Neural cell (in vitro differentiated cells): ENCODE data around the gene GPR78. TPM values are rescaled to one million over a fixed set of nuclear protein-coding genes. Genes with fewer than 3 reads are reported as not detected.

Experiments used
- H2AFZ ChIP-seq: fragments of 200-600, 300-800 bp; sonication (generic), shearing (Covaris generic); 2 replicates; pipeline ENCODE4 v1.6.0; 2014; ENCODE audit warnings: low read depth, mild to moderate bottlenecking, antibody characterized with exemption, low read length, moderate library complexity
- H3F3A ChIP-seq: fragments of 200-600 bp; shearing (Covaris generic); 2 replicates; pipeline ENCODE4 v1.6.1; 2016; ENCODE audit warnings: mild to moderate bottlenecking, moderate library complexity, mixed read lengths, antibody characterized with exemption, low read length; ENCODE audit not compliant: insufficient read depth, poor library complexity, severe bottlenecking
- H3K27ac ChIP-seq: fragments of 200-600, 300-800 bp; sonication (generic), shearing (Covaris generic); 2 replicates; pipeline ENCODE4 v1.5.1; 2014; ENCODE audit warnings: mild to moderate bottlenecking, low read length, moderate library complexity
- H3K27me3 ChIP-seq: fragments of 300-800, 200-600 bp; sonication (generic), shearing (Covaris generic); 2 replicates; pipeline ENCODE4 v1.6.0; 2014; ENCODE audit warnings: mild to moderate bottlenecking, low read depth, low read length, moderate library complexity; ENCODE audit not compliant: insufficient read depth
- H3K36me3 ChIP-seq: fragments of 300-800, 200-600 bp; sonication (generic), shearing (Covaris generic); 2 replicates; pipeline ENCODE4 v1.5.1; 2014; ENCODE audit warnings: mild to moderate bottlenecking, antibody characterized with exemption, low read length, moderate library complexity; ENCODE audit not compliant: insufficient read depth
- H3K4me2 ChIP-seq: fragments of 300-800, 200-600 bp; sonication (generic), shearing (Covaris generic); 2 replicates; pipeline ENCODE4 v1.6.0; 2014; ENCODE audit warnings: mild to moderate bottlenecking, low read length
- H3K4me3 ChIP-seq: fragments of 300-800, 200-600 bp; sonication (generic), shearing (Covaris generic); 2 replicates; pipeline ENCODE4 v1.5.1; 2014; ENCODE audit warnings: mild to moderate bottlenecking, low read length, moderate library complexity
- H3K79me2 ChIP-seq: fragments of 200-600 bp; shearing (Covaris generic); replicated peaks from 2 replicates; pipeline ENCODE4 v1.6.0; 2014; ENCODE audit warnings: mild to moderate bottlenecking, low read length, moderate library complexity; ENCODE audit not compliant: insufficient read depth
- H3K9ac ChIP-seq: fragments of 300-800, 200-600 bp; sonication (generic), shearing (Covaris generic); 2 replicates; pipeline ENCODE4 v1.6.1; 2016; ENCODE audit warnings: mild to moderate bottlenecking, low read length, mixed read lengths
- H3K9me2 ChIP-seq: fragments of 200-600 bp; shearing (Covaris generic); 2 replicates; pipeline ENCODE4 v1.6.1; 2016; ENCODE audit warnings: mild to moderate bottlenecking, low read length, mixed read lengths; ENCODE audit not compliant: insufficient read depth
- H3K9me3 ChIP-seq: fragments of 200-600, 300-800 bp; sonication (generic), shearing (Covaris generic); 2 replicates; pipeline ENCODE4 v1.6.1; 2016; ENCODE audit warnings: mild to moderate bottlenecking, mixed run types, low read length, moderate library complexity, mixed read lengths
- H4K20me1 ChIP-seq: fragments of 200-600 bp; shearing (Covaris generic); 2 replicates; pipeline ENCODE4 v1.6.1; 2016; ENCODE audit warnings: mild to moderate bottlenecking, mixed run types; ENCODE audit not compliant: insufficient read depth
- EP300 ChIP-seq: fragments of 450-650 bp; conservative IDR thresholded peaks from 2 replicates; pipeline ENCODE4 v1.6.1; 2014; ENCODE audit warnings: antibody characterized with exemption, mild to moderate bottlenecking, moderate library complexity; ENCODE audit not compliant: poor library complexity, severe bottlenecking
- EZH2 ChIP-seq: fragments of 200-600, 300-800 bp; shearing (Covaris generic), sonication (generic); IDR thresholded peaks from 2 replicates; pipeline ENCODE4 v1.6.1; 2014; ENCODE audit warnings: antibody characterized with exemption, low read length, borderline replicate concordance, mild to moderate bottlenecking; ENCODE audit not compliant: insufficient read depth, poor library complexity, severe bottlenecking
- MXI1 ChIP-seq: fragments of 450-650 bp; conservative IDR thresholded peaks from 2 replicates; pipeline ENCODE4 v1.6.1; 2014; ENCODE audit warnings: antibody characterized with exemption, mild to moderate bottlenecking; ENCODE audit not compliant: poor library complexity, severe bottlenecking
- POLR2AphosphoS5 ChIP-seq: IDR thresholded peaks from 2 replicates; pipeline ENCODE4 v1.6.1; 2012
- RAD21 ChIP-seq: fragments of 450-650 bp; conservative IDR thresholded peaks from 2 replicates; pipeline ENCODE4 v1.6.1; 2014; ENCODE audit warnings: antibody characterized with exemption, mild to moderate bottlenecking, moderate library complexity
- SMC3 ChIP-seq: fragments of 450-650 bp; conservative IDR thresholded peaks from 2 replicates; pipeline ENCODE4 v1.6.1; 2014; ENCODE audit warnings: antibody characterized with exemption, mild to moderate bottlenecking, moderate library complexity; ENCODE audit not compliant: poor library complexity
- TAF1 ChIP-seq: IDR thresholded peaks from 2 replicates; pipeline ENCODE4 v1.6.1; 2012; ENCODE audit warnings: low read depth
- polyA plus RNA-seq: library from polyadenylated mRNA; depleted of rRNA; stranded (reverse); fragments of >200 nt; gene quantifications from 2 replicates; pipeline ENCODE4 v1.2.3, GENCODE V29; 2014
- TF ChIP-seq, protein P1 (sequence below): fragments of 450-650 bp; IDR thresholded peaks from 2 replicates; pipeline ENCODE4 v1.5.1; 2014; ENCODE audit warnings: antibody characterized with exemption, mild to moderate bottlenecking, moderate library complexity; ENCODE audit not compliant: poor library complexity, severe bottlenecking
- TF ChIP-seq, protein P2 (sequence below): IDR thresholded peaks from 2 replicates; pipeline ENCODE4 v1.6.1; 2012; ENCODE audit warnings: borderline replicate concordance

The GPR78 gene
- polyA plus RNA-seq, 1 donor from 2014 or later = not detected

DNA sequence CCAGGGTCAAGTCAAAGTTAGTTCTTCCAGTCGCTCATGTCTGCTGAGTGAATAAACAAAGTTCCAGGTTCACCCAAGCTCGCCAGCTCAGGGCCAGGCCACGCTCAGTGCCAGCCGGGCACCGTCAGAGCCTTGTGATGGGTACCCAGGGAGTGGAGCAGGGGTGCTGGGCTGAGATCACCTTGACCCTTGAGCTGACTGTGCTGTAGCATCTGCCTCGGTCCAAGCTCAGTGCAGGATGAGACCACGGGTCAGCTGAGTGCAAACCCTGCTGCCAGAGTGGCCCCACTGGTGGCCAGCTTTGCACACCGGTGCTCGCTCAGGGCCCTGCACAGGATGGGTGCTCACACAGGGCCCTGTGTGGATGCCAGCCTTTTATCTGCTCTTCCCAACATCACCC is 16.7 kb downstream of the GPR78 start:
- H3K36me3 ChIP-seq = no peaks in the 10 kb centered on the region
- peaks cover 25% of the 10 kb centered on the region for H3K27me3 ChIP-seq
- no peaks in the 10 kb centered on the region for H3K9me3 ChIP-seq
- no peak overlapping the region for H3K27ac ChIP-seq
- TF ChIP-seq EP300 (no peak), MXI1 (no peak)
- TF ChIP-seq, protein P1, sequence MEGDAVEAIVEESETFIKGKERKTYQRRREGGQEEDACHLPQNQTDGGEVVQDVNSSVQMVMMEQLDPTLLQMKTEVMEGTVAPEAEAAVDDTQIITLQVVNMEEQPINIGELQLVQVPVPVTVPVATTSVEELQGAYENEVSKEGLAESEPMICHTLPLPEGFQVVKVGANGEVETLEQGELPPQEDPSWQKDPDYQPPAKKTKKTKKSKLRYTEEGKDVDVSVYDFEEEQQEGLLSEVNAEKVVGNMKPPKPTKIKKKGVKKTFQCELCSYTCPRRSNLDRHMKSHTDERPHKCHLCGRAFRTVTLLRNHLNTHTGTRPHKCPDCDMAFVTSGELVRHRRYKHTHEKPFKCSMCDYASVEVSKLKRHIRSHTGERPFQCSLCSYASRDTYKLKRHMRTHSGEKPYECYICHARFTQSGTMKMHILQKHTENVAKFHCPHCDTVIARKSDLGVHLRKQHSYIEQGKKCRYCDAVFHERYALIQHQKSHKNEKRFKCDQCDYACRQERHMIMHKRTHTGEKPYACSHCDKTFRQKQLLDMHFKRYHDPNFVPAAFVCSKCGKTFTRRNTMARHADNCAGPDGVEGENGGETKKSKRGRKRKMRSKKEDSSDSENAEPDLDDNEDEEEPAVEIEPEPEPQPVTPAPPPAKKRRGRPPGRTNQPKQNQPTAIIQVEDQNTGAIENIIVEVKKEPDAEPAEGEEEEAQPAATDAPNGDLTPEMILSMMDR = no peak
- H3K79me2 ChIP-seq = no peaks in the 10 kb centered on the region
- H2AFZ ChIP-seq = no peak overlapping the region
- no peaks in the 10 kb centered on the region for H3F3A ChIP-seq
- no peak overlapping the region for H3K4me2 ChIP-seq
- H3K9me2 ChIP-seq = no peaks in the 10 kb centered on the region
- H4K20me1 ChIP-seq = no peaks in the 10 kb centered on the region
- H3K4me3 ChIP-seq = no peak overlapping the region
- H3K9ac ChIP-seq = no peak overlapping the region

DNA sequence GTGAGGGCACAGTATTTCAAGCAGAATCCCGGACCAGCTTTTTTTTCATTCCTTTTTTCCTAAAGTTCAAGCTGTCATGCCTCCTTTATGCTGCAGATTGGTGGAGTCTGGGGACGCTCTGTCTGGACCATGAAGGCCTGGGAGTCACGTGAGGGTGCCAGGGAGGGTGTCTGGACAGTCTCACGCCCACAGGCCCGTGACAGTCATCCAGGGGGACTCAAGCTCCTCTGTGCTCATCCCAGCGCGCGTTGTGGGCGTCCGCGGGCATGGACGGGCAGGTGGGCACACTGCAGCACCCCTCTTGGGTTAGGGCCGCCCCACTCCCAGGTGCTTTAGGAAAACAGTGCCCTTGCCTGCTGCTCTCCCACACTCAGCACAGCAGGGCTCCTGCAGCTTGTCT is 17.1 kb downstream of the GPR78 start:
- H3K27me3 ChIP-seq = peaks cover 21% of the 10 kb centered on the region
- no peak for TF ChIP-seq POLR2AphosphoS5
- TF ChIP-seq SMC3 = no peak
- no peak for TF ChIP-seq EZH2
- TF ChIP-seq MXI1 = no peak
- TF ChIP-seq, protein P2, sequence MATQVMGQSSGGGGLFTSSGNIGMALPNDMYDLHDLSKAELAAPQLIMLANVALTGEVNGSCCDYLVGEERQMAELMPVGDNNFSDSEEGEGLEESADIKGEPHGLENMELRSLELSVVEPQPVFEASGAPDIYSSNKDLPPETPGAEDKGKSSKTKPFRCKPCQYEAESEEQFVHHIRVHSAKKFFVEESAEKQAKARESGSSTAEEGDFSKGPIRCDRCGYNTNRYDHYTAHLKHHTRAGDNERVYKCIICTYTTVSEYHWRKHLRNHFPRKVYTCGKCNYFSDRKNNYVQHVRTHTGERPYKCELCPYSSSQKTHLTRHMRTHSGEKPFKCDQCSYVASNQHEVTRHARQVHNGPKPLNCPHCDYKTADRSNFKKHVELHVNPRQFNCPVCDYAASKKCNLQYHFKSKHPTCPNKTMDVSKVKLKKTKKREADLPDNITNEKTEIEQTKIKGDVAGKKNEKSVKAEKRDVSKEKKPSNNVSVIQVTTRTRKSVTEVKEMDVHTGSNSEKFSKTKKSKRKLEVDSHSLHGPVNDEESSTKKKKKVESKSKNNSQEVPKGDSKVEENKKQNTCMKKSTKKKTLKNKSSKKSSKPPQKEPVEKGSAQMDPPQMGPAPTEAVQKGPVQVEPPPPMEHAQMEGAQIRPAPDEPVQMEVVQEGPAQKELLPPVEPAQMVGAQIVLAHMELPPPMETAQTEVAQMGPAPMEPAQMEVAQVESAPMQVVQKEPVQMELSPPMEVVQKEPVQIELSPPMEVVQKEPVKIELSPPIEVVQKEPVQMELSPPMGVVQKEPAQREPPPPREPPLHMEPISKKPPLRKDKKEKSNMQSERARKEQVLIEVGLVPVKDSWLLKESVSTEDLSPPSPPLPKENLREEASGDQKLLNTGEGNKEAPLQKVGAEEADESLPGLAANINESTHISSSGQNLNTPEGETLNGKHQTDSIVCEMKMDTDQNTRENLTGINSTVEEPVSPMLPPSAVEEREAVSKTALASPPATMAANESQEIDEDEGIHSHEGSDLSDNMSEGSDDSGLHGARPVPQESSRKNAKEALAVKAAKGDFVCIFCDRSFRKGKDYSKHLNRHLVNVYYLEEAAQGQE = no peak
- TF ChIP-seq RAD21 = no peak
- no peak for TF ChIP-seq TAF1
- no peak for TF ChIP-seq EP300
- TF ChIP-seq, protein P1 = no peak
- no peak overlapping the region for H3K27ac ChIP-seq
- no peak overlapping the region for H3K4me2 ChIP-seq
- H4K20me1 ChIP-seq = no peaks in the 10 kb centered on the region
- H3K9me2 ChIP-seq = no peaks in the 10 kb centered on the region
- H3K79me2 ChIP-seq = no peaks in the 10 kb centered on the region
- no peaks in the 10 kb centered on the region for H3K9me3 ChIP-seq
- no peaks in the 10 kb centered on the region for H3K36me3 ChIP-seq
- H3K4me3 ChIP-seq = no peak overlapping the region
- no peak overlapping the region for H3K9ac ChIP-seq
- H3F3A ChIP-seq = no peaks in the 10 kb centered on the region
- no peak overlapping the region for H2AFZ ChIP-seq
